ENCODE results near the gene FANCC. TPM values are rescaled to one million over a fixed set of nuclear protein-coding genes. Genes with fewer than 3 reads are reported as not detected.

The FANCC gene
- total and polyA plus RNA-seq, 2 of the 8 experiments (the other 6 are each of a cell fraction or from before 2014, with no cell fraction given): 7.8 to 15.2 TPM

GRCh38 chr9:95286151-95286550, 31.4 kb downstream of the FANCC start (continued):
- TF ChIP-seq CREB1 (IDR thresholded peaks at IDR 0.05) (no peak), SIX5 (IDR thresholded peaks at IDR 0.05; ENCODE audit: low read depth, low read length) (no peak)
